SU-DHL-6 (cell line): Measurements from ENCODE around the gene PLCH1.
"Not testable (repeated sequence)": the region's sequence is repeated elsewhere in the genome, so short reads cannot be mapped to it uniquely, and the experiment has no call there.

ENCODE experiments used
- H2AFZ ChIP-seq: fragments of 200-600 bp; sonication (generic); 2 replicates; pipeline ENCODE4 v1.6.1; 2014; ENCODE audit warnings: low read depth, mild to moderate bottlenecking, moderate library complexity, mixed read lengths, antibody characterized with exemption, low read length; ENCODE audit not compliant: severe bottlenecking
- H3F3A ChIP-seq: fragments of 200-600 bp; shearing (Covaris generic); 2 replicates; pipeline ENCODE4 v1.6.0; 2016; ENCODE audit warnings: antibody characterized with exemption, mild to moderate bottlenecking; ENCODE audit not compliant: insufficient read depth
- H3K27ac ChIP-seq: fragments of 200-600 bp; sonication (generic); 2 replicates; pipeline ENCODE4 v1.5.1; 2016; ENCODE audit warnings: low read depth, mild to moderate bottlenecking, low read length, moderate library complexity, mixed read lengths
- H3K27me3 ChIP-seq: fragments of 200-600 bp; sonication (generic), shearing (Covaris generic); 2 replicates; pipeline ENCODE4 v1.6.0; 2014; ENCODE audit warnings: mild to moderate bottlenecking, low read length
- H3K36me3 ChIP-seq: fragments of 200-600 bp; sonication (generic); 2 replicates; pipeline ENCODE4 v1.6.1; 2014; ENCODE audit warnings: mild to moderate bottlenecking, low read length, mixed read lengths
- H3K4me2 ChIP-seq: fragments of 300-600, 200-600 bp; shearing (Covaris generic), sonication (generic); 2 replicates; pipeline ENCODE4 v1.6.0; 2014; ENCODE audit warnings: low read length, low read depth, mild to moderate bottlenecking; ENCODE audit not compliant: poor library complexity, severe bottlenecking
- H3K4me3 ChIP-seq: fragments of 200-600 bp; sonication (generic); 2 replicates; pipeline ENCODE4 v1.5.1; 2014; ENCODE audit warnings: antibody characterized with exemption, low read length, mild to moderate bottlenecking, mixed read lengths; ENCODE audit not compliant: insufficient read depth, poor library complexity, severe bottlenecking
- H3K79me2 ChIP-seq: fragments of 200-600 bp; sonication (generic); 2 replicates; pipeline ENCODE4 v1.6.1; 2014; ENCODE audit warnings: mild to moderate bottlenecking, low read length, moderate library complexity; ENCODE audit not compliant: insufficient read depth
- H3K9ac ChIP-seq: fragments of 200-600 bp; sonication (generic); 2 replicates; pipeline ENCODE4 v1.7.0; 2014; ENCODE audit warnings: mild to moderate bottlenecking, low read length
- H3K9me2 ChIP-seq: fragments of 200-600 bp; sonication (generic); replicated peaks from 2 replicates; pipeline ENCODE4 v1.6.1; 2014; ENCODE audit warnings: low read length; ENCODE audit not compliant: insufficient read depth
- H3K9me3 ChIP-seq: fragments of 200-600 bp; sonication (generic); 2 replicates; pipeline ENCODE4 v1.6.1; 2014; ENCODE audit warnings: low read length, mixed read lengths; ENCODE audit not compliant: insufficient read depth
- H4K20me1 ChIP-seq: fragments of 200-600 bp; sonication (generic); 2 replicates; pipeline ENCODE4 v1.6.1; 2014; ENCODE audit warnings: low read depth, mild to moderate bottlenecking, antibody characterized with exemption, low read length, moderate library complexity, mixed read lengths
- EZH2phosphoT487 ChIP-seq: fragments of 200-600 bp; sonication (generic), shearing (Covaris generic); conservative IDR thresholded peaks from 2 replicates; pipeline ENCODE4 v1.6.1; 2018; ENCODE audit warnings: mild to moderate bottlenecking, antibody characterized with exemption, low read length, moderate library complexity, mixed read lengths
- TF ChIP-seq, protein P1 (sequence below): fragments of 200-600 bp; sonication (generic); IDR thresholded peaks from one replicate; pipeline ENCODE4 v1.5.1; 2017; ENCODE audit warnings: antibody characterized with exemption, mild to moderate bottlenecking, low read length, moderate library complexity; ENCODE audit not compliant: insufficient read depth, poor library complexity, severe bottlenecking

PLCH1 gene

GRCh38 chr3:155639462-155640055 lies 105.3 kb downstream of the PLCH1 start:
- H3K27me3 ChIP-seq = no peaks in the 10 kb centered on the region
- no peak overlapping the region for H3K27ac ChIP-seq
- no peaks in the 10 kb centered on the region for H3K79me2 ChIP-seq
- H4K20me1 ChIP-seq = no peaks in the 10 kb centered on the region
- no peaks in the 10 kb centered on the region for H3K9me2 ChIP-seq
- H3K4me2 ChIP-seq = no peak overlapping the region
- no peak overlapping the region for H3K4me3 ChIP-seq
- H3K36me3 ChIP-seq = no peaks in the 10 kb centered on the region
- H3F3A ChIP-seq = no peaks in the 10 kb centered on the region
- no peaks in the 10 kb centered on the region for H3K9me3 ChIP-seq
- TF ChIP-seq, protein P1, sequence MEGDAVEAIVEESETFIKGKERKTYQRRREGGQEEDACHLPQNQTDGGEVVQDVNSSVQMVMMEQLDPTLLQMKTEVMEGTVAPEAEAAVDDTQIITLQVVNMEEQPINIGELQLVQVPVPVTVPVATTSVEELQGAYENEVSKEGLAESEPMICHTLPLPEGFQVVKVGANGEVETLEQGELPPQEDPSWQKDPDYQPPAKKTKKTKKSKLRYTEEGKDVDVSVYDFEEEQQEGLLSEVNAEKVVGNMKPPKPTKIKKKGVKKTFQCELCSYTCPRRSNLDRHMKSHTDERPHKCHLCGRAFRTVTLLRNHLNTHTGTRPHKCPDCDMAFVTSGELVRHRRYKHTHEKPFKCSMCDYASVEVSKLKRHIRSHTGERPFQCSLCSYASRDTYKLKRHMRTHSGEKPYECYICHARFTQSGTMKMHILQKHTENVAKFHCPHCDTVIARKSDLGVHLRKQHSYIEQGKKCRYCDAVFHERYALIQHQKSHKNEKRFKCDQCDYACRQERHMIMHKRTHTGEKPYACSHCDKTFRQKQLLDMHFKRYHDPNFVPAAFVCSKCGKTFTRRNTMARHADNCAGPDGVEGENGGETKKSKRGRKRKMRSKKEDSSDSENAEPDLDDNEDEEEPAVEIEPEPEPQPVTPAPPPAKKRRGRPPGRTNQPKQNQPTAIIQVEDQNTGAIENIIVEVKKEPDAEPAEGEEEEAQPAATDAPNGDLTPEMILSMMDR = no peak
- no peak for TF ChIP-seq EZH2phosphoT487
- no peak overlapping the region for H2AFZ ChIP-seq
- no peak overlapping the region for H3K9ac ChIP-seq

DNA sequence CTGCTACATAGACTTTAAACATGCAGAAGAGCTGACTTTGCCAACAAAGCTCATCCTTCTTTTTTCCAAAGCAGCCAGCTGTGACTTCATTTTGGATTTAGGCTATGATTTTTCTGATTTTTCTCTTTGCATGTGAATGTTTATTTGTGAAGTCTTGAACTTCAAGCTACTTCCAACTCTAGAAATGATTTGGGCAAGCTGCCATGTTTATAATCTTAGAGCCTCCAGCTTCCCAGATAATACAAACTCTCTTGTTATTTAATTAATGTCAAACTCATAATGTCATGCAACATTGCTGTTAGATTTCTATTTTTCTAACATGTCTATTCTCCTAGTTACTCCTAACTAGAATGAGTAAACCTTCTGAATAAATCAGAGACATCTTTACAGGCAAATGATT lies 106.4 kb downstream of the PLCH1 start:
- not testable (repeated sequence) for H3K9me3 ChIP-seq, H3K27ac ChIP-seq, H3K4me3 ChIP-seq, H3K79me2 ChIP-seq, H3F3A ChIP-seq, H3K9ac ChIP-seq, H4K20me1 ChIP-seq, H3K27me3 ChIP-seq, H3K4me2 ChIP-seq, H2AFZ ChIP-seq, H3K9me2 ChIP-seq, H3K36me3 ChIP-seq

GRCh38 chr3:155637567-155637966 lies 107.3 kb downstream of the PLCH1 start:
- H3K9me2 ChIP-seq = no peaks in the 10 kb centered on the region
- H3F3A ChIP-seq = no peaks in the 10 kb centered on the region
- TF ChIP-seq, protein P1 = no peak
- TF ChIP-seq EZH2phosphoT487 = no peak
- no peaks in the 10 kb centered on the region for H3K9me3 ChIP-seq
- H3K27me3 ChIP-seq = no peaks in the 10 kb centered on the region
- no peaks in the 10 kb centered on the region for H3K79me2 ChIP-seq
- no peaks in the 10 kb centered on the region for H4K20me1 ChIP-seq
- H3K4me3 ChIP-seq = no peak overlapping the region
- H3K27ac ChIP-seq = no peak overlapping the region
- no peaks in the 10 kb centered on the region for H3K36me3 ChIP-seq
- H3K9ac ChIP-seq = no peak overlapping the region
- H3K4me2 ChIP-seq = no peak overlapping the region
- no peak overlapping the region for H2AFZ ChIP-seq

DNA sequence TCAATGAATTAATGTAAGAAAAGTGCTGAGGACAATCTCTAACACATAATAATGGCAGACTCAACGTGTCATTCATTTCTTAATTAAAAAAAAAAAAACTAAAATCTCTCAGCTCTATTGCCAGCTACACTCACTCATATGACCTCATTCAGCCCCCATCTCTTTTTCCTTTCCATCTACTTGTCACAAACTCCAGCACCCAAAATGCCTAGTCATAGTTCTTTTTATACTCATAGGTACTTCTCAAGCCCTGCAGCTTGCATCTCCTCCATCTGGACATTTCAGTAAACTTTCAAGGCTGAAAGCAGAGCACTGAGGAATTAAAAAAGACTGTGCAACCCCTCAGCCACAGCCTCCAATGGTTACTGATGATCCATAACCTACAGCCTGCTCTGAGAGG lies 109.8 kb downstream of the PLCH1 start:
- Histone ChIP-seq H3K9me2 (no peaks in the 10 kb centered on the region), H3K9ac (no peak overlapping the region), H3K36me3 (no peaks in the 10 kb centered on the region), H3K27ac (no peak overlapping the region), H3K4me3 (no peak overlapping the region), H4K20me1 (no peaks in the 10 kb centered on the region), H3K4me2 (no peak overlapping the region), H3F3A (no peaks in the 10 kb centered on the region), H3K9me3 (no peaks in the 10 kb centered on the region), H3K79me2 (no peaks in the 10 kb centered on the region), H3K27me3 (no peaks in the 10 kb centered on the region), H2AFZ (no peak overlapping the region)
- no peak for TF ChIP-seq EZH2phosphoT487
- TF ChIP-seq, protein P1 = no peak
